ENCODE results near the gene GPHN.

Gene GPHN

GRCh38 chr14:66610154-66610563, 102.2 kb downstream of the GPHN start:
- H3K4me3 ChIP-seq (replicated peaks; ENCODE audit: low read depth, low read length), result no peak overlapping the region
- TF ChIP-seq CTCF (IDR thresholded peaks at IDR 0.05; ENCODE audit: low read length, missing control alignments), result peak; percentile 31
- DNase-seq (ENCODE audit: low read depth), result no peak

- DNase-seq (ENCODE audit: low read depth), result no peak
- no peak for TF ChIP-seq CTCF (IDR thresholded peaks at IDR 0.05; ENCODE audit: low read length, missing control alignments)
- H3K4me3 ChIP-seq (replicated peaks; ENCODE audit: low read depth, low read length), result no peak overlapping the region
Observed at GRCh38 chr14:66613344-66613743, 105.4 kb downstream of the GPHN start.

GRCh38 chr14:66619952-66620351, 112.0 kb downstream of the GPHN start:
- H3K4me3 ChIP-seq (replicated peaks; ENCODE audit: low read depth, low read length), result no peak overlapping the region
- no peak for DNase-seq (ENCODE audit: low read depth)
- TF ChIP-seq CTCF (IDR thresholded peaks at IDR 0.05; ENCODE audit: low read length, missing control alignments), result no peak

GRCh38 chr14:66623838-66624237, 115.9 kb downstream of the GPHN start:
- no peak for DNase-seq (ENCODE audit: low read depth)
- no peak overlapping the region for H3K4me3 ChIP-seq (replicated peaks; ENCODE audit: low read depth, low read length)
- TF ChIP-seq CTCF (IDR thresholded peaks at IDR 0.05; ENCODE audit: low read length, missing control alignments), result no peak

GRCh38 chr14:66624336-66624937, 116.5 kb downstream of the GPHN start:
- H3K4me3 ChIP-seq (replicated peaks; ENCODE audit: low read depth, low read length), result no peak overlapping the region
- peak; percentile 85 for DNase-seq (ENCODE audit: low read depth)
- peak; percentile 78 for TF ChIP-seq CTCF (IDR thresholded peaks at IDR 0.05; ENCODE audit: low read length, missing control alignments)

- TF ChIP-seq CTCF (IDR thresholded peaks at IDR 0.05; ENCODE audit: low read length, missing control alignments), result no peak
- peak; percentile 25 for DNase-seq (ENCODE audit: low read depth)
- no peak overlapping the region for H3K4me3 ChIP-seq (replicated peaks; ENCODE audit: low read depth, low read length)
Observed at GRCh38 chr14:66628636-66629035, 120.7 kb downstream of the GPHN start.

GRCh38 chr14:66629499-66629898, 121.6 kb downstream of the GPHN start:
- TF ChIP-seq CTCF (IDR thresholded peaks at IDR 0.05; ENCODE audit: low read length, missing control alignments), result no peak

More at GRCh38 chr14:66629499-66629898, 121.6 kb downstream of the GPHN start:
- DNase-seq (ENCODE audit: low read depth), result no peak
- no peak overlapping the region for H3K4me3 ChIP-seq (replicated peaks; ENCODE audit: low read depth, low read length)

Measured in fibroblast of pulmonary artery (primary cell).